RKO (cell line): ENCODE results near the gene JUND.

Experiments used
- DNase-seq: peaks from one replicate; pipeline ENCODE4 v3.0.0-alpha.2; 2016; ENCODE audit warnings: low spot score

The JUND gene

DNA sequence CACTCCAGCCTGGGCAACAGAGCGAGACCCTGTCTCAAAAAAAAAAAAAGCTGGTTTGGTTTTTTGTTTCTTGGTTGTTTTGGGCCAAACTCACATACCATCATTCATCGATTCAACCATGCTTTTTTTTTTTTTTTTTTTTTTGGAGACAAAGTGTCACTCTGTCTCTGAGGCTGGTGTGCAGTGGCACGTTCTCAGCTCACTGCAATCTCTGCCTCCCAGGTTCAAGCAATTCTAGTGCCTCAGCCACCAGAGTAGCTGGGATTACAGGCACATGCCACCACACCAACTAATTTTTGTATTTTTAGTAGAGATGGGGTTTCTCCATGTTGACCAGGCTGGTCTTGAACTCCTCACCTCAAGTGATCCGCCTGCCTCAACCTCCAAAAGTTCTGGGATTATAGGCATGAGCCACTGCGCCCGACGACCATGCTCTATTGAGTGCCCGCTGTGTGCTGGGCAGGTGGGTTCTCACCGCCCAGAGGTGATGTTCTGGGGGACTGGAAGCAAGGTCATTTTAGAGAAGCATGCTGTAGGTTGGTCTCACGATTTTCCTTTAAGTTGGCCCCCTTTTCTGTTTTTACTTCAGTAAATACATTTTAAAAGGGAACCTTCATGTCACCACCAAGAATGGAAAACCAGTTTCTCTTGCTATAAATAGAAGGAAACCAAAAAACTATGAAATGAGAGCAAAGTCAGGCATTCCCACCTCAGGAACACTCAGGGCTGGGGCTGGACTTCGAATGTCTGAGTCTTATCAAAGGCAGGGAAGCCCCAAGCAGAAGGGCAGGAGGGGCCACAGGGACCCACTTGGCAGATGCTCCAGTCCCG, 8.3 kb upstream of the JUND start:
- no peak for DNase-seq

DNA sequence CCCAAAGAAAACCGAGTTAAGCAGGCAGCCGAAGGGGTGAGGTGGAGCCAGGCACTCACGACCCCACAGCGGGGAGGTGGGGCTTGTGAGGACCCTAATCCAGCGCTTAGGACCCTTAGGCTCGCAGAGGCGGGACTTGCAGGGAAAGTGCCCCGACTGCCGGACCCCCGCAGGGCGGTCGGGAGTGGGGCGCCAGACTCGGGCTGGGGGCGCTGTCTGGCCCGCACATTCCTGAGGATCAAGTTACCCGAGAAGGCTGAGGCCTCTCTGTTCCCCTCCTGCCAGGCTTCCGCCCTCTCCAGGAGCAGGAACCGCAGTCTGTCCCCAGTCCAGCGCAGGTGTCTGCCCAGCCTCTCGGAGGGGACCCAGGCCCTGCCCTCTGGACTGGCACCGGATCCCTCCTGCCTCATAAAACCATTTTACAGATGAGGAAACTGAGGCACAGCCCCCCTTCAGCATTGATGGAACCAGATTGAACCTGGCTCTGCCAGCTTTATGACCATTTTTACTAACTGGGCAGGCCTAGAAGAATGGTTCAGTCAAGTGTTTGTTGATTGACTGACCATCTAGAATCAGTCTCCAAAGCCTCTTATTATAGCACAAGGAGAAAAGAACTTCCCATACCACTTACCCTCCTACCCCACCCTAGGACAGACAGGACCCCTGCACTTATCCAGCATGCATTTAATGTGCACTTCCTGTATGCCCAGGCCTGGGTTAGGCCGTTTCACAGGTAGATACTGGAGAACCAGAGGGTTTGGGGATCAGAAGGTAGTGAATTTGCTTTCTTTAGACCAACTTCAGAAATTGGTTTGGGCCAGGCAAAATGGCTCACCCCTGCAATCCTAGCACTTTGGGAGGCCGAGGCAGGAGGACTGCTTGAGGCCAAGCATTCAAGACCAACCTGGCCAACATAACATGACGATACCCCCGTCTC, 6.7 kb upstream of the JUND start:
- no peak for DNase-seq

DNA sequence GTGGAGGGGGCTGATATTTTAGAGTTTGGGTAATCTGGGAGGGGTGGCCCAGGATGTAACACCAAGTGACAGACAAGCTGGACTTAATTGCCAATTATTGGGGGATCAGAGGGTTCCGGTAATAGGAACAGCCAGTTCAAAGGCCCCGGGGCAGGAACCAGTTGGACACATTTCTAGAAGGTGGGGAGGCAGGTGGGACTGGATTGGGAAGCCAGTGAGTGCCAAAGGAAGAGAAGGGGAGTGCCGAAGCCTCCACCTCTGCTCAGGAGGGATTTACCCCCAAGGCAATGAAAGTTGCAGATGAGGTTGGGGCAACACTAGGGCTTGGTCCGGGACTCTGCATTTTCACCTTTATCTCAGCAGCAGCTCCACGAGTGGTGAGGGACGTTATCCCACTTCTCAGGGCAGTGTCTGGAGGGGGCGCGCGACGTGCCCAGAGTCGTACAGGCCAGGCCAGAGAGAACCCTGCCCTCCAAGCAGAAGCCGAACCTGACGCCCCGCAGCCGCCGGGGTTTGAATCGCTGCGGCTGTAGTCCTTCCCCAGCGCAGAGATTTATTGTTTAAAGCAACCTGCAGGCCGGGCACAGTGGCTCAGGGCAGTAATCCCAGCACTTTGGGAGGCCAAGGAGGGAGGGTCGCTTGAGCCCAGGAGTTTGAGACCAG, 5.7 kb upstream of the JUND start:
- no peak for DNase-seq

DNA sequence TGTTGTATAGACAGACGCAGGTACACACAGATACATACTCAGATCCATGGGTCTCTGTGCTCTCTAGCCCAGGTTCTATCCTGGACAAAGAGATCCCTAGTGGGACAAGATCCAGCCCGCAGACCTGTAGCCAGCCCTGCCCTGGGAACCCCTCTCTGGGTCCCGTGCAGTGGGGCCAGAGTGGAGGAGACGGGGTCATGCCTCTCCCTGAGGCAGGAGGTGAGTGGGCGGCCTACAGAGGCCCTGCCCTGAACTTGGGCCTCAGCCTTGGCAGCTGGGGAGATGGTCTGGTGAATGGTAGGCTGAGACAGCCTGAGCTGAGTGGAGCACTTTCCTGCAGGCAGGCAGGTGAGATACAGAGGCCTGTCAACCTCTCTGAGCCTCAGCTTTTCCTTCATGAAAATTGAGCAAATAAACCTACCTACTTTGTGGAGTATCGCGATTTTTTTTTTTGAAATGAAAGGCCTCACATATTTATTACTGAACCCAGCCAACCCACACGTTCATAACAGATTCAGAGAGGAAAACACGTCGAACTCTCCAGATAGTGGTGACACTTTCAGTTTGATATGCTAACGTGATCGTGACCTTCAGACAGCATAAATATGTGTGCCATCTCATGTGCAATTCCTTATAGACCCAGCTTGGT, 3.4 kb upstream of the JUND start:
- DNase-seq, result no peak

DNA sequence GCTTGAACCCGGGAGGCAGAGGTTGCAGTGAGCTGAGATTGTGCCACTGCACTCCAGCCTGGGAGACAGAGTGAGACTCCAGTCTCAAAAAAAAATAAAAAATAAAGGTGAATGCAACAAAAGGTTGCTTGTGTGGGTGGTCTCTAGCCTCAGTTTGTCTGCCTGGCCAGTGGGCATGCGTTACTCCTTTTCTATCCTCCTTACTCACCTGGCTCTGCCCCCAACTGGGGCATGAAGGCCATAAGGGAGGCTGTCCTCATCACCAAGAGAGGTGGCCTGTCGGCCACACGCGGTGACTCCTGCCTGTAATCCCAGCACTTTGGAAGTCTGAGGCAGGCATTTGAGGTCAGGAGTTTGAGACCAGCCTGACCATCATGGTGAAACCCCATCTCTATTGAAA, 1.9 kb upstream of the JUND start:
- no peak for DNase-seq

DNA sequence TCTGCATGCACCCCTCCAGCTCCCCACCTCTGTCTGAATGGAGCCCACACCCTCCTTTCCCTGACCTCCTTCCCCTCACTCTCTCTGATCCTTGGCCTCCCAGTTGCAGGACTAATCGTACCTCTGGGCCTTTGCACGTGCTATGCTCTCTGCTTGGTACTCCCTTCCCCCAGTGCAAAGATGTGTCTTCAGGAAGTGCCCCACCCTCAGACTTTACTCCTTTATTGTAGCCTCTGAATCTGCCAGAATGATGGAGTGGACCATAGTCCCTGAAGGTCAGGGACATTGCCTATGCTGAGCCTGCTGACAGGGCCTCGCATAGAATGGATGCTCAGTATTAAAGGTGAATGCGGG, 1.3 kb upstream of the JUND start:
- DNase-seq, result no peak

DNA sequence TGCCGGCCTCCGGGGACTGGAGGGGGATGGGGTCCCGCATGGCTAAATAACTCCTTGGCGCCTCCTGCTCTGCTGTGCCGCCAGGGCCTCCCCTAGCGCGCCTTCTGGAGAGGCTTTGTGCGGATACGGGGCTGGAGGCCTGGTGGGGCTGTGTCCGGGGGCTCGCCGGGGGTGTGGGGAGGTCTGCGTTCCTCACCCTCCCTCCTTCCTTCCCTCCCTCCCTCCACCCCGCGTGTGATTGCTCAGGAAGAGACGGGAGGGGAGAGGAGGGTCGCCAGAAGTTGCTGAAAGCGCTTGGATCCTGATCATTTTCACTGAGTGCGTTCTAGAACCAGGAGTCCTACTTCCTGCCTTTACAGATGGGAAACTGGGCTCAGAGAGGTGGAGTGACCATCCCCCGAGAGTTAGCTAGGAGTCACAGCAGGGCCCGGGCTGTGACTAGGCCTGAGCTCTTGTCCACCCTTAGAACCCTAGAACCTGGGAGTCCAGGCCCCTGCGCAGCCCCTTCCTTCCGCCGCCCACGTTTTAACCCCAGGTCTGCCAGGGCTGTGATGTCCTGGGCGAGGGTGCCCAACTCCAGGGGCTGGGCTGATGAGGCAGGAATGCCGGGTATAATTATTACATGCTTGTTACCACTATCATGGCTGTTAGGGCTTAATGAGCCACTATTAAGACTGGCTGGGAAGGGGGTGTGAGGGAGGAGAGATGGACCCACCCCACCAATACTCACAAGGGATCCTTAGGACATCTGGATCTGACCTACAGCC, 782 bp upstream of the JUND start:
- DNase-seq, result peak; percentile 81

DNA sequence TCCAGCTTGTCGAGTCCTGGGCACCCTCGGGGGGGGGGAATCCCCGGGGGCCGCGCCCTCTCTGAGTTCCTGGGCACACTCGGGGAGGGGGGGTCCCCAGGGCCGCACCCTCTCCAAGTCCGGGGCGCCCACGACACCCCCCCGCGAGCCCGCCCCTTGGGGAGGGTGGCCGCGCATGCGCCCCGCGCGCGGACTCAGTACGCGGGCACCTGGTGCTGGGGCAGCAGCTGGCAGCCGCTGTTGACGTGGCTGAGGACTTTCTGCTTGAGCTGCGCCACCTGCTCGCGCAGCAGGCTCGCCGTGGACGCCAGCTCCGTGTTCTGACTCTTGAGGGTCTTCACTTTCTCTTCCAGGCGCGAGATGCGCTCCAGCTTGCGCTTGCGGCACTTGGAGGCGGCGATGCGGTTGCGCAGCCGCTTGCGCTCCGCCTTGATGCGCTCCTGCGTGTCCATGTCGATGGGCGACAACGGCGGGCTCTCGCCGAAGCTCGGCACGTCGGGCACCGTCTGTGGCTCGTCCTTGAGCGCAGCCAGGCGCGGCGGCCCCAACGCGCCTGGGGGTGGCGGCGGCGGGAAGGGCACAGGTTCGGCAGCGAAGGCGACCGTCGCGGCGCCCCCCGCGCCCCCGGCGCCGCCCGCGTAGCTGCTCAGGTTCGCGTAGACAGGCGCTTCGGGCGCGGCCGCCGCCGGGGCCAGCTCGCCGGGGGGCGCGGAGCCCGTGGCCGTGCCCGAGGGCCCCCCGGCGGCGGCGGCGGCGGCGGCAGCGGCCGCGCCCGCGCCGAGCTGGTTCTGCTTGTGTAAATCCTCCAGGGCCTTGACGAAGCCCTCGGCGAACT, 958 bp downstream of the JUND start:
- peak; percentile 90 for DNase-seq

DNA sequence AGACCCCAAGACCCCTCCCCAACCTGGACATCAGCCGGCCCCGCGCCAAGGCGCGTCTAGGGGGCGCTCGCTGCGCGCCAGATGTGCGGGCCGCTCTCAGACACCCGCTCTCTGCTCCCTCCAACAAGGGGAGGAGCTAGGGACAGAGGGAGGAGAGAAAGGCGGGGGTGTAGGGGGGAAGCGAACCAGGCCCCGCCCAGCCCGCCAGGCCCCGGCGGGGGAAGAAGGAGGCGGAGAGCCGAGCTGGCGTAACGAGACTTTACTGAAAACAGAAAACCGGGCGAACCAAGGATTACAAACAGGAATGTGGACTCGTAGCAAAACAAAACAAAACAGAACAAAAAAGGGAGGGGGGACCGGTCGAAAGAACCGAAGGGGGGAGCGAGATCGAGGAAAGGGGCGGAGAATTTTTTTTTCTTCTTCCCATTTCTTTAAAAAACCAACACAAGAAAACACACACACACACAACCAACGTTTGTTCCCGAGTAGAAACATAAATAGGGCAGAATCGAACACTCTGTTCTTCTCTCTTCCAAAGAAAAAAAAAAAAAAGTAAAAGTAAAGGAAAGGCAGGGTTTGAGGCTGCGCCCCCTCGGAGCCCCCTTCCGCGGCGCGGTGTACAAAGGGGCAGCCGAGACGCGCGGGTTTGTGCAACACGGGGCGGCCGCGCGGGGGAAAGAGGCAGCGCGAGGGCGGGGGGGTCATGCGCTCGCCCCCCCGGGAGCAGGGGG, 1.7 kb downstream of the JUND start:
- DNase-seq, result peak; percentile 92

DNA sequence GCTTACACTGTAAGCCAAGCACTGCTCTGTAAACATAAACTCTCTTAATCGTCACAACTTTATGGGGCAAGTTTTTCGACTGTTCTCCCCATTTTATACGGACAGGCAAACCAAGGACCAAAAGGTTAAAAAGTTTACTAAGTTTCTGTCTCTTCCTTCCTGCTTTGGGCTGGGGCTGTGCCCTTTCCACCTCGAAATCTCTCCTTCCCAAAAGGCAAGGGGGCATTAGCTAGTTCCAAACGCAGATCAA, 2.2 kb downstream of the JUND start:
- no peak for DNase-seq

DNA sequence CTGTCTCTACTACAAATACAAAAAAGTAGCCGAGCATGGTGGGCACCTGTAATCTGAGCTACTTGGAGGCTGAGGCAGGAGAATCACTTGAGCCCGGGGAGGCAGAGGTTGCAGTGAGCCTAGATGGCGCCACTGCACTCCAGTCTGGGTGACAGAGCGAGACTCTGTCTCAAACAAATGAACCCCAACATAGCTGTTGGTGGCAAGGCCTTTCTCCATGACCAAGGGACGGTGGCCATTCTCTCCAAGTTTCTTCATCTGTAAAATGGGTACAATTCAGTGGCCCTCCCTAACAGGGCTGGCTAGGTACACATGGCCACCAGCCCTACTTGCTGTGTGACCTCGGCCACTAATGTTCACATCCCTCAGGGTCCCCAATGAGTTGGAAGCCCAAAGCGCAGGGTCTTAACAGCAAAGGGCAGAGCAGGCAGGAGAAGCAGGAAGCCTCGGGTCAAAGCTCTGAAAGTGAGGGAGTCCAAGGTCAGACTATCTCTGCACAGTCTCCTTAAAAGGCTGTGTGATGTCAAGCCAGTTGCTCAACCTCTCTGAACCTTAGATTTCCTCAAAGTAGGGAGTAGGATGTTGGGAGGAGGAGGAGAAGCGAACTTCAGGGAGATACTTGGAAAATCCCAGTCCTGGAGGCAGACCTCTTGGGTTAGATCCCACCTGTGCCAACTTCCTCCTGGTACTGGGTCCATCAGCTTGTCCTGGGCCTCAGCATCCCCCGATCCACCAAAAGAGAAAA, 2.7 kb downstream of the JUND start:
- DNase-seq, result no peak

DNA sequence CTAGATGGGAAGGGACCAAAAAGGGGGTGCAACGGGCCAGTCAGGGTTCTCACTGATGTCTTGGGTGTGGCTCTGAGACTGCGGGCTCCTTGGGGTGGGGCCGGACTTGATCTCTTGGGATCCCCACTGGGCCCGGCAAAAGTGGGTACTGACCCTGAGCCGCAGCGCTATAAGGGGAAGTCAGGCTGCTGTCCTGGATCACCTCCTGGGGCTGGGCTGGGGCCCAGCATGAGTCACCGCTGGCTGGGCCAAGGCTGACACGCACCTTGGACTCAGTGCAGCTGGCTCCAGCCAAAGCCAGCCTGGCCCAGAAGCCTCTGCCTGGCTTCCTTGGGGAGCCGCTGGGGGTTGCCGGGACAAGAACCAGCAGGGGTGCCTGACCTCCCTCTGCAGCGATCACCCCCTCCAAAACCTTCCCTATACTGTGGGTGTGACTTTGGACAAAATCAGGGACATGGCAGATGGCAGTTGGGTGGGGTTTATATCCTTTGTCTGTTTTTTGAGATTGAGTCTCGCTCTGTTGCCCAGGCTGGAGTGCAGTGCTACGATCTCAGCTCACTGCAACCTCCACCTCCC, 6.6 kb downstream of the JUND start:
- peak; percentile 85 for DNase-seq

DNA sequence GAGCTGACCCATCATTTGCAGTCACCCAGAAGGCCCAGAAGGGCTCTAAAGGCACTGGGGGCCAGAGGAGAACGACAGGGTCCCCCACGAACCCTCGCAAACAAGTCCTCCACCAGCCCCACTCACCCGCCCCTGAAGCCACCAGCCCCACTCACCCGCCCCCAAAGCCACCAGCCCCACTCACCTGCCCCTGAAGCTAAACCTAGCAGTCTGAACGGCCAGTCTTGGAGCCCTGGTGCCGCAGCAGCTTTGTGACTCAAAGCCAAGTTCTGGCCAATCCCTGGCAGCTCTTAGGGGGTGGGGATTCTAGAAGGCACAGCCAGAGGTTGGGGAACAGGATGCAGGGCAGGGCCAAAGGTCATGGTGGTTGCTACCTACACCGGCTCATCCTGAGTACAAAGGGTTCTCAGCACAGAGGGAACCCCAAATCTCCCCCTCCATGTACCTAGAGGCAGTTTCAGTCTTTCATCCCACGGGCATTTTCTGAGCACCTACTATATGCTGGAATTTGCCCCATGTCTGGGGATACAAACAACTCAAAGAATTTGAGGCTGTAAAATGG, 7.1 kb downstream of the JUND start, which contains the start of gene IQCN:
Gene IQCN, minus strand, starts transcription at position 234 of the 562 bp plus-strand sequence. CDS start 4,974 bp downstream, outside the sequence.
- DNase-seq, result no peak

DNA sequence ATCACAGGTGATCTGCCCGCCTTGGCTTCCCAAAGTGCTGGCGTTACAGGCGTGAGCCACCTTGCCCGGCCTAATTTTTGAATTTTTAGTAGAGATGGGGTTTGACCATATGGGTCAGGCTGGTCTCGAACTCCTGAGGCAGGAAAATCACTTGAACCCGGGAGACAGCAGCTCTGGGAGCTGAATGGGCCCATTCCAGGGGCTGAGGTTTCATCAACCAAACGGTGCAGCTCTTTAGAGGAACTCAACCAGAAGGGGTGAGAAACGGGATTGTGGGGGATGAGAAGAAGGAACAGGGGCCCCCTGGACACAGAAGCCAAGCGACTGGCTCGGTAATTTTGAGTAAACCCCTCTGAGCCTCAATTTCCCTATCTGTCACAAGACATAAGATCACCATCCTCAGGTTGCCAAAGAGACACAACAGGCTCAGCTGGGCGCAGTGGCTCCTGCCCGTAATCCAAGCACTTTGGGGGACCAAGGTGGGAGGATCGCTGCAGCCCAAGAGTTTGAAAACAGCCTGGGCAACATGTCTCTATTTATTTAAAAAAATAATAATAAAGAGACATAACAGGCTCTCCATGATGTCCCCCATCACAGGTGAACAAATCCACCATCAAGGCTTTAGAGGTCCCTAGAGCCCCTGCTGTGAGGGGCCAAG, 7.7 kb downstream of the JUND start:
- no peak for DNase-seq

DNA sequence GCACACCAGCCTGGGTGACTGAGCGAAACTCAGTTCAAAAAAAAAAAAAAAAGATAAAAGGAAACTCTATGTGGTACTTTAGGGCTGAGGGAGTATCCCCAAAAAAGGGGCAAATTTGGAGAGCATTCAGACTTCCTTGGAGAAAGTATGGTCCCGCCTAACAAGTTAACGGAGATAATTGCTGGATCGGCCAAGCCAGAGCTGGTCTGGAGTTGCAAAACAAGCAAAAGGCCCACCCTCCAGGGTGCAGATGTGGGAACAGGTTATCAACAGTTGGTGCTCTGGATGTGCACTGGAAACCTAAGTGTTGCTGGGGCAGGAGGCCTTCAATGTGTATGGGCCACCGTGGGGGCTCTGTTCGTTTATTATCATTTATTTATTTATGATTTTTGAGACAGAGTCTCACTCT, 10.0 kb downstream of the JUND start:
- no peak for DNase-seq

DNA sequence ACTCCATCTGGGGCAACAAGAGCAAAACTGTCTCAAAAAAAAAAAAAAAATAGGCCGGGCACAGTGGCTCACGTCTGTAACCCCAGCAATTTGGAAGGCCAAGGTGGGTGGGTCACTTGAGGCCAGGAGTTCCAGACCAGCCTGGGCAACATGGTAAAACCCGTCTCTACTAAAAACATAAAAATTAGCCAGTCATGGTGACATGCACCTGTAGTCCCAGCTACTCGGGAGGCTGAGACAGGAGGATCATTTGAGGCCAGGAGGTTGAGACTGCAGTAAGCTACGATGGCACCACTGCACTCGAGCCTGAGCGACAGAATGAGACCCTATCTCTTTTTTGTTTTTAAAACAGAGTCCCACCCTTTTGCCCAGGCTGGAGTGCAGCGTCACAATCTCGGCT, 11.1 kb downstream of the JUND start:
- no peak for DNase-seq

DNA sequence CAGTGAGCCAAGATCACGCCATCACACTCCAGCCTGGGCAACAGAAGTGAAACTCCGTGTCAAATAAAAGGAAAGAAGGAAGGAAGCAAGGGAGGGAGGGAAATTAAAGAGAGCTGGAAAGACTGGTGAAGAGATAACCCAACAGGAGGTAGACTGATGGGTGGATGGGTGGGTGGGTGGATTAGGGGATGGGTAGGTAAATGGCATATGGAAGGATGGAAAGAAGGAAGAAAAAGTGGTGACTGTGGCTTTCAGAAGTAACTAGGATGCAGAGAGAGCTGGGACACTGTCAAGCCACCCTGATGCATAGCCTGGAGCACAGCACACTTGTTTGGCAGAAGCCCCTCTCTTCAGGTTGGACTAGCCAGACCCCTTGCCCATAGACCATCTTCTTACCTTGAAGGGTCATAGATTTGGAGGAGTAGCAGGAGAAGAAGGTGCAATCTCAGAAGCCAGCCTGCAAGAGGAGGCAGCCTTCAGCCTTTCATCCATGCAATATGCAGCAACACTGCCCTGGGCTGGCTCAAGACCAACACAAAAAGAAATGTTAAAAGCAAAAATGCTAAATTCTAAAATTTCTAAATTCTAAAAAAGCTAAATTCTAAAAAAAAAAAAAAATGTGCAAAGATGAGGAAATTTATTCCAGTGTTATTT, 12.2 kb downstream of the JUND start:
- DNase-seq, result no peak
